ENCODE measurements around the gene MAP3K6. TPM values are rescaled to one million over a fixed set of nuclear protein-coding genes. Genes with fewer than 3 reads are reported as not detected.

Gene MAP3K6
- total and polyA plus RNA-seq, 2 of the 13 experiments (the other 11 are each of a cell fraction or from before 2014, with no cell fraction given) = 2.7 to 3.2 TPM

DNA sequence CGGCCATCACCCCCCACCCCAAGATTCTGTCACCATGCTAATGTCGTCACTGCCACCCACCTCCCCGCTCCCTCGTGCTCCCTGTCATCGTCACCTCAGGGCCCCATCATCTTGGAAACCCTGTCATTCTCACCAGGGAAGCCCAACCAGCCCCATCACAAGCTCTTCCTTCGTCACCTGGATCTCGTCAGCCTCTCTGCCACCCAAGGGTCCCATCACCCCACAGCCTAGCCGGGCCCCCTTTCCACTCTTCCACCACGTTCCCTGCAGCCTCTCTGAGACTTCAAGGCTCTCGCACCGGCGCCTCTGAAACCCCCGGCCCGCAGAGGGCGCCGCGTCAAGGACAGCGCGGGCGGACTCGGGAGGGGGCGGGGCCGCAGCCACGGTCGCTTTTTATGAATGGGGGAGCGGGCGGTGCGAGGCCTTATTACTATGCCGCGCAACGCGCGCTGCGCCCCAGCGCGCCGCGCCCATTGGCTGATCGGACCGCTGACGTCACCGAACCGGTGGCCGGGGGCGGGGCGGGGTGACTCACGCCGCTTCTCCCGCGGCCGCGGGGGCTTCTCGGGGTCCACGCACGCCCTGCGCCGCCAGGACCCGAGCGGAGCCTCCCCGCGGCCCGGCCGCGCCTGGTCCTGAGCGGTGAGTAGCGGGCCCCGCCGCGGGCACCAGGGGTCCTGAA is 25.5 kb upstream of the MAP3K6 start, which contains the start of gene GPR3:
Gene GPR3, plus strand, starts transcription at position 527 of the 682 bp plus-strand sequence. CDS start 1,177 bp downstream, outside the sequence.
- in situ Hi-C loops (cut with HindIII; ENCODE audit: extremely low pct_ligation_motif_present, low pct_unique_long_range_greater_than_20kb) = loop anchor here (5.0 kb wide), 4 partner anchors 35 to 280 kb away; no protein-coding TSS in a partner anchor
- TF ChIP-seq, protein P1, sequence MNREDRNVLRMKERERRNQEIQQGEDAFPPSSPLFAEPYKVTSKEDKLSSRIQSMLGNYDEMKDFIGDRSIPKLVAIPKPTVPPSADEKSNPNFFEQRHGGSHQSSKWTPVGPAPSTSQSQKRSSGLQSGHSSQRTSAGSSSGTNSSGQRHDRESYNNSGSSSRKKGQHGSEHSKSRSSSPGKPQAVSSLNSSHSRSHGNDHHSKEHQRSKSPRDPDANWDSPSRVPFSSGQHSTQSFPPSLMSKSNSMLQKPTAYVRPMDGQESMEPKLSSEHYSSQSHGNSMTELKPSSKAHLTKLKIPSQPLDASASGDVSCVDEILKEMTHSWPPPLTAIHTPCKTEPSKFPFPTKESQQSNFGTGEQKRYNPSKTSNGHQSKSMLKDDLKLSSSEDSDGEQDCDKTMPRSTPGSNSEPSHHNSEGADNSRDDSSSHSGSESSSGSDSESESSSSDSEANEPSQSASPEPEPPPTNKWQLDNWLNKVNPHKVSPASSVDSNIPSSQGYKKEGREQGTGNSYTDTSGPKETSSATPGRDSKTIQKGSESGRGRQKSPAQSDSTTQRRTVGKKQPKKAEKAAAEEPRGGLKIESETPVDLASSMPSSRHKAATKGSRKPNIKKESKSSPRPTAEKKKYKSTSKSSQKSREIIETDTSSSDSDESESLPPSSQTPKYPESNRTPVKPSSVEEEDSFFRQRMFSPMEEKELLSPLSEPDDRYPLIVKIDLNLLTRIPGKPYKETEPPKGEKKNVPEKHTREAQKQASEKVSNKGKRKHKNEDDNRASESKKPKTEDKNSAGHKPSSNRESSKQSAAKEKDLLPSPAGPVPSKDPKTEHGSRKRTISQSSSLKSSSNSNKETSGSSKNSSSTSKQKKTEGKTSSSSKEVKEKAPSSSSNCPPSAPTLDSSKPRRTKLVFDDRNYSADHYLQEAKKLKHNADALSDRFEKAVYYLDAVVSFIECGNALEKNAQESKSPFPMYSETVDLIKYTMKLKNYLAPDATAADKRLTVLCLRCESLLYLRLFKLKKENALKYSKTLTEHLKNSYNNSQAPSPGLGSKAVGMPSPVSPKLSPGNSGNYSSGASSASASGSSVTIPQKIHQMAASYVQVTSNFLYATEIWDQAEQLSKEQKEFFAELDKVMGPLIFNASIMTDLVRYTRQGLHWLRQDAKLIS (CRISPR knock-in tag; IDR thresholded peaks at IDR 0.05) = no peak
- TF ChIP-seq FOXK2 (IDR thresholded peaks at IDR 0.05) (no peak), ELF3 (CRISPR knock-in tag; IDR thresholded peaks at IDR 0.05) (peak; percentile 20; the same call in 1 of the 2 replicates), STAG1 (CRISPR knock-in tag; IDR thresholded peaks at IDR 0.05) (peak; percentile 24; the same call in 1 of the 2 replicates), MTF2 (CRISPR knock-in tag; IDR thresholded peaks at IDR 0.05; ENCODE audit: borderline replicate concordance) (no peak), ZNF766 (CRISPR knock-in tag; IDR thresholded peaks at IDR 0.05; ENCODE audit: borderline replicate concordance) (0 out of 2 replicates have a peak, but pooled peaks have one; percentile 32), KLF12 (CRISPR knock-in tag; IDR thresholded peaks at IDR 0.05; ENCODE audit: borderline replicate concordance) (no peak), SP5 (CRISPR knock-in tag; IDR thresholded peaks at IDR 0.05; ENCODE audit: borderline replicate concordance, low read depth) (peak; percentile 78), FOSL2 (CRISPR knock-in tag; IDR thresholded peaks at IDR 0.05) (peak; percentile 82), KAT8 (CRISPR knock-in tag; IDR thresholded peaks at IDR 0.05) (peak; percentile 46; the same call in 1 of the 2 replicates), ZFY (CRISPR knock-in tag; IDR thresholded peaks at IDR 0.05) (peak; percentile 60), CENPT (CRISPR knock-in tag; IDR thresholded peaks at IDR 0.05; ENCODE audit: low read depth) (no peak)
- TF ChIP-seq, protein P2, sequence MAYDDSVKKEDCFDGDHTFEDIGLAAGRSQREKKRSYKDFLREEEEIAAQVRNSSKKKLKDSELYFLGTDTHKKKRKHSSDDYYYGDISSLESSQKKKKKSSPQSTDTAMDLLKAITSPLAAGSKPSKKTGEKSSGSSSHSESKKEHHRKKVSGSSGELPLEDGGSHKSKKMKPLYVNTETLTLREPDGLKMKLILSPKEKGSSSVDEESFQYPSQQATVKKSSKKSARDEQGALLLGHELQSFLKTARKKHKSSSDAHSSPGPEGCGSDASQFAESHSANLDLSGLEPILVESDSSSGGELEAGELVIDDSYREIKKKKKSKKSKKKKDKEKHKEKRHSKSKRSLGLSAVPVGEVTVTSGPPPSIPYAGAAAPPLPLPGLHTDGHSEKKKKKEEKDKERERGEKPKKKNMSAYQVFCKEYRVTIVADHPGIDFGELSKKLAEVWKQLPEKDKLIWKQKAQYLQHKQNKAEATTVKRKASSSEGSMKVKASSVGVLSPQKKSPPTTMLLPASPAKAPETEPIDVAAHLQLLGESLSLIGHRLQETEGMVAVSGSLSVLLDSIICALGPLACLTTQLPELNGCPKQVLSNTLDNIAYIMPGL (CRISPR knock-in tag; IDR thresholded peaks at IDR 0.05; ENCODE audit: borderline replicate concordance in 1 of 2, low read depth in 1 of 2) = peak; percentile 52 to 63; a peak in 3 of 4 replicates
- TF ChIP-seq, protein P3, sequence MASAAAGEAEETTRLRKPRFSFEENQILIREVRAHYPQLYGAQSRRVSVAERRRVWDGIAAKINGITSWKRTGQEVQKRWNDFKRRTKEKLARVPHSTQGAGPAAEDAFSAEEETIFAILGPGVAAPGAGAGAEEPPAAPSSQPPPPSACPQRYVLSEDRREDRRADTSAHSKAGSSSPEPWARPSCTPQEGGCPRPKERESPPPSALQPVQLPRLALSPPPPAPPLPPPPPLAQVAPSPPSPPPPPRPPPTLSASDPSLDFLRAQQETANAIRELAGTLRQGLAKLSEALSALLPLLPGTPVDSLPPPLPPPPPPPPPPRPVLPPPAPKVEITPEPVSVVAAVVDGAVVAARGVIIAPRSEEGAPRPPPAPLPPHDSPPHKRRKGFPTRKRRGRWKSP (CRISPR knock-in tag; IDR thresholded peaks at IDR 0.05) = peak; percentile 71; the same call in 1 of the 2 replicates
- TF ChIP-seq, protein P4, sequence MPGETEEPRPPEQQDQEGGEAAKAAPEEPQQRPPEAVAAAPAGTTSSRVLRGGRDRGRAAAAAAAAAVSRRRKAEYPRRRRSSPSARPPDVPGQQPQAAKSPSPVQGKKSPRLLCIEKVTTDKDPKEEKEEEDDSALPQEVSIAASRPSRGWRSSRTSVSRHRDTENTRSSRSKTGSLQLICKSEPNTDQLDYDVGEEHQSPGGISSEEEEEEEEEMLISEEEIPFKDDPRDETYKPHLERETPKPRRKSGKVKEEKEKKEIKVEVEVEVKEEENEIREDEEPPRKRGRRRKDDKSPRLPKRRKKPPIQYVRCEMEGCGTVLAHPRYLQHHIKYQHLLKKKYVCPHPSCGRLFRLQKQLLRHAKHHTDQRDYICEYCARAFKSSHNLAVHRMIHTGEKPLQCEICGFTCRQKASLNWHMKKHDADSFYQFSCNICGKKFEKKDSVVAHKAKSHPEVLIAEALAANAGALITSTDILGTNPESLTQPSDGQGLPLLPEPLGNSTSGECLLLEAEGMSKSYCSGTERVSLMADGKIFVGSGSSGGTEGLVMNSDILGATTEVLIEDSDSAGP (CRISPR knock-in tag; IDR thresholded peaks at IDR 0.05; ENCODE audit: borderline replicate concordance) = peak; percentile 56; the same call in 1 of the 2 replicates

More for the DNA sequence above, 25.5 kb upstream of the MAP3K6 start, which contains the start of gene GPR3:
- H3K9me3 ChIP-seq (ENCODE audit: low read length) = no peaks in the 10 kb centered on the region
- peak; percentile 8 for FAIRE-seq
- no peaks in the 10 kb centered on the region for H3K79me2 ChIP-seq (ENCODE audit: insufficient read depth, low read length)
- BruUV-seq (replicated peaks) = no TSS peak
- peak within 1 kb of the TSS; percentile 9 for H3K27ac ChIP-seq (ENCODE audit: extremely low read length, insufficient read depth, low read length)
- peak; percentile 84 for ATAC-seq
- H3K27me3 ChIP-seq (ENCODE audit: control insufficient read depth in 1 of 2, insufficient read depth in 2 of 2, low read length in 2 of 2) = peaks cover 0 to 1% of the 10 kb centered on the region in 2 experiments; a peak in 2 of 5 replicates
- POLR2A ChIA-PET = interaction anchor here (1.0 kb wide), 1 partner anchor 215 kb away, joined by 4 read pairs; no protein-coding TSS in a partner anchor
- peaks cover 28% of the 10 kb centered on the region for H3K4me1 ChIP-seq (ENCODE audit: insufficient read depth, low read length)
- H3K4me3 ChIP-seq (replicated peaks in 1 of 3; ENCODE audit: insufficient read depth in 1 of 3, low read depth in 2 of 3, low read length in 3 of 3) = peak within 1 kb of the TSS; percentile 71 to 85 (median 72)
- peak within 1 kb of the TSS; percentile 90 for H3K4me2 ChIP-seq (ENCODE audit: low read depth, low read length)
- 3% methylated on average over 11 of the region's 69 CpGs for WGBS (ENCODE audit: low lambda C conversion rate)
- H3K36me3 ChIP-seq (replicated peaks in 1 of 2; ENCODE audit: control insufficient read depth in 1 of 2, insufficient read depth in 2 of 2, low read length in 2 of 2) = no peaks in the 10 kb centered on the region
- H2AFZ ChIP-seq (ENCODE audit: low read length) = no peak within 1 kb of the TSS
- H4K20me1 ChIP-seq (ENCODE audit: insufficient read depth, low read length) = no peaks in the 10 kb centered on the region
- intact Hi-C loops (cut with micrococcal nuclease; ENCODE audit: unreplicated experiment) = loop anchor here (2.0 to 10.0 kb wide), 2 partner anchors 215 to 273 kb away; no protein-coding TSS in a partner anchor
- CTCF ChIA-PET (ENCODE audit: low intra/inter-chr PET ratio, low total read pairs) = interaction anchor here (1.5 to 2.2 kb wide), 2 partner anchors 91 to 214 kb away, joined by 6 to 7 read pairs; no protein-coding TSS in a partner anchor
- DNase-seq (ENCODE audit: low spot score) = peak; percentile 79
- peak within 1 kb of the TSS; percentile 71 for H3K9ac ChIP-seq (ENCODE audit: insufficient read depth, low read depth, low read length)
